T-helper 2 cell (primary cell): Measurements from ENCODE around the gene AP2A1.
A peak's percentile ranks its signal among the peaks of the same experiment; 100 is the strongest.

Experiments
- DNase-seq, 5 experiments: peaks; one replicate each; pipeline versions ENCODE4 v3.0.0 to v3.0.0-alpha.2; 2012 to 2022

Gene AP2A1

GRCh38 chr19:49795615-49796014 is 28.8 kb downstream of the AP2A1 start:
- DNase-seq, result no peak

- no peak for DNase-seq
Measured at GRCh38 chr19:49798574-49798973, 31.8 kb downstream of the AP2A1 start.

DNA sequence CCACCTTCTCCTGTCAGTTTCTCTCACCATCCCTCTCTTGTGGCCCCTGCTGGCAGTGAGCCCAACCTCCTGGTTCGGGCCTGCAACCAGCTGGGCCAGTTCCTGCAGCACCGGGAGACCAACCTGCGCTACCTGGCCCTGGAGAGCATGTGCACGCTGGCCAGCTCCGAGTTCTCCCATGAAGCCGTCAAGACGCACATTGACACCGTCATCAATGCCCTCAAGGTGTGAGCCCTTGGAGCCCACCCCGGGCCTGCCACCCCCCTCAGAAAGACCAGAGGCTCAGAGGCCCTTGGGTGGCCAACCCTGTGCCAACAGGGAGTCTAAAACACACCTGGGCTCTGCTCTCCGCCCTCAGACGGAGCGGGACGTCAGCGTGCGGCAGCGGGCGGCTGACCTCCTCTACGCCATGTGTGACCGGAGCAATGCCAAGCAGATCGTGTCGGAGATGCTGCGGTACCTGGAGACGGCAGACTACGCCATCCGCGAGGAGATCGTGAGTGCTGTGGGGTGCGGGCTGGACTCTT is 32.5 kb downstream of the AP2A1 start:
- DNase-seq, result no peak

DNA sequence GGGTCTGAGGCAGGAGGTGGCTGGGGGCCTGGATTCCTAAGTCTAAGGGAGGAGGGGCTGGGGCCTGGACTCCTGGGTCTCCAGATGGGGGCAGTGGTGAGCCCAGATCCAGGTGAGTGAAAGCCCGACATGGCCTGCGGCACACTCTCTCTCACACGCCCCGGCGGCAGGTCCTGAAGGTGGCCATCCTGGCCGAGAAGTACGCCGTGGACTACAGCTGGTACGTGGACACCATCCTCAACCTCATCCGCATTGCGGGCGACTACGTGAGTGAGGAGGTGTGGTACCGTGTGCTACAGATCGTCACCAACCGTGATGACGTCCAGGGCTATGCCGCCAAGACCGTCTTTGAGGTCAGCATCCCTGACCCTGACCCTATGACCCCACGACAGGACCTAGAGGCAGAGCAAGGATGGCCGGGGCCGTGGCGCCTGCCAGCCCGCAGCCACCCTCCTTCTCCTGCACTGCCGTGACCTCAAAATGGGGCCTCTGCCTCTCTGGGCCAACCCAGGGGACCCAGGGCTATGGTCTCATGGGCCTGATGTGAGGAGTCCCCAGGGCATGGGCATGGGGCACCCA is 33.1 kb downstream of the AP2A1 start:
- no peak for DNase-seq

DNA sequence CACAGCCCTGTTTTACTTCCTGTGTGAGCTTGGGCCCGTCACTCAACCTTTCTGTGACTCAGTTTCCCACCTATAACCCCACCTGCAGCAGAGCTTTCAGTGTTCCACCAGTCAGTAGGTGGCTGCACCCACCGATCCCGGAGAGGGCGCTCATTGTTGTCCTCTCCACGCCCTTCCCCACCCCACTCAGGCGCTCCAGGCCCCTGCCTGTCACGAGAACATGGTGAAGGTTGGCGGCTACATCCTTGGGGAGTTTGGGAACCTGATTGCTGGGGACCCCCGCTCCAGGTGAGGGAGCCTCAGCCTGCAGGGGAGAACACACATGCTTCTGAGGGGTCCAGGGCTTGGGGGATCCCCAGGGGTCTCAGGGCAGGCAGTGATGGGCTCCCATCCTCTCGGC is 34.0 kb downstream of the AP2A1 start:
- no peak for DNase-seq

DNA sequence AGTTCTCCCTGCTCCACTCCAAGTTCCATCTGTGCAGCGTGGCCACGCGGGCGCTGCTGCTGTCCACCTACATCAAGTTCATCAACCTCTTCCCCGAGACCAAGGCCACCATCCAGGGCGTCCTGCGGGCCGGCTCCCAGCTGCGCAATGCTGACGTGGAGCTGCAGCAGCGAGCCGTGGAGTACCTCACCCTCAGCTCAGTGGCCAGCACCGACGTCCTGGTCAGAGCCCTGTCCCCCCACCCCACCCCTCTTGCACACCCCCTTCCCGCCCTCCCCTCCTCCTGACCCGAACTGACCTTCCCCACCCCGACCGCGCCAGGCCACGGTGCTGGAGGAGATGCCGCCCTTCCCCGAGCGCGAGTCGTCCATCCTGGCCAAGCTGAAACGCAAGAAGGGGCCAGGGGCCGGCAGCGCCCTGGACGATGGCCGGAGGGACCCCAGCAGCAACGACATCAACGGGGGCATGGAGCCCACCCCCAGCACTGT is 34.6 kb downstream of the AP2A1 start:
- DNase-seq, result no peak

- DNase-seq, result no peak
Measured at GRCh38 chr19:49801966-49802661, 35.3 kb downstream of the AP2A1 start.

- no peak for DNase-seq
Measured at GRCh38 chr19:49802836-49803528, 36.2 kb downstream of the AP2A1 start.

- DNase-seq, result no peak
Measured at GRCh38 chr19:49803529-49803856, 36.7 kb downstream of the AP2A1 start.

DNA sequence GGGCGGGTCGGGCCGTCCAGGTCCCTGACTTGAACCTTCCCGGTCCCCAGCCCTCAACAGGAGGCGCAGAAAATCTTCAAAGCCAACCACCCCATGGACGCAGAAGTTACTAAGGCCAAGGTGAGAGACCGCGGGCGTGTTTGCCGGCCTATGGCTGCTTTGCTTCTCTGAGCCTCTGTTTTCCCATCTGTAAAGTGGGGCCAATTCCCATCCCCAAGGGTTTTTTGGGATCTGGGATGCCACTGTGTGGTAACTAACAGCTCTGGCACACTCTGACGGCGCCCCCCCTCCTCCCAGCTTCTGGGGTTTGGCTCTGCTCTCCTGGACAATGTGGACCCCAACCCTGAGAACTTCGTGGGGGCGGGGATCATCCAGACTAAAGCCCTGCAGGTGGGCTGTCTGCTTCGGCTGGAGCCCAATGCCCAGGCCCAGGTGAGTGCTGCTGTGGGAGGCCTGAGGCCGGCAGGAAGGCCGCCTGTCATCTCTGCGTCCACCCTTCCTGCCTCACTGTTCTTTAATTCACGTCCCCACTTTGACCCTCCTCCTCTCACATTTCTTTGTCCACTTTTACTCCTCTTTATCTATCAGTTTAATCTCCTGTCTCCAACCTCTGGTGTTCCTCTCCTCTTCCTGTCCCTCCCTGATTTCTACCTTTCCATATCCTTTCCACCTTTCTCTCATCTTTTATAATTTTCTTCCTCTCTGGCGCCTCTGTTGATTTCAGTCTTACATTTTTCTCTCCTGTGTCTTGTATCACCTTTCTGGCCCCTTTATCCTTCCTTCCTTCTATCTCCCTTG is 39.2 kb downstream of the AP2A1 start:
- no peak for DNase-seq

GRCh38 chr19:49806620-49806959 is 39.8 kb downstream of the AP2A1 start:
- DNase-seq, result no peak

- DNase-seq, result no peak
Measured at GRCh38 chr19:49807058-49807903, 40.5 kb downstream of the AP2A1 start.

DNA sequence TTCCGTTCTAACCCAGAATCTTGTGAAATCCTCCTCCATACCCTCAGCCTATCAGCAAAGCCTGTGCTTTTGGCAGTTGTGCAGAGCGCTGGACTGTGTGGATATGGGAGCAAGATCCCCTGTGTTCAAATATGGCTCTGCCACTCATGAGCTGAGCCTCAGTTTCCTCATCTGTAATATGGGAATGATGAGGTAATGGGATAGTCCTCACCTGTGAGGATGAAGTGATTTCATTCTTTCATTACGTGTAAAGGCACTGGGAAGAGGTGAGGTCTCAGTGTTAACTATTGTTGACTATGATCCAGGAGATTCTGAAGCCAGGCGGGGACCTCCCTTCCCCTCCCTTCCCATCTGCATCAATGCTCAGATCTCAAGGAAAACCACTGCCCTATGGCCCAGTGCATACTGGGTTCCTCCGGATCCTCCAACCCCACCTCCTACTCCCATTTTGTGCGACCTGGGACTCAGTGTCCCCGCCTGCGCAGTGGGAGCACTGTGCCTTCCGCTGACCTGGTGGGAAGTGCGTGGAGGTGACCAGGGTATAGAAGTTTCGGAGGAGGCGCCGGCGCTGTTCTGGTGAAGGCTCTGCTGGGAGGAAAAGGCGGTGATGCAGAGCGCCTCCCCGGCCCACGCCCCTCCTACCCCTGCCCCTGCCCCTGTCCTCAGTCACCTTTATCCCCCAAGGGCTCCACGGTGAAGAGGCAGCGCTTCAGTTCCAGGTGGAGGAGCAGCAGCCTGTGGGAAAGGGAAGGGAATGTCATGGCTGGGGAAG is 41.3 kb downstream of the AP2A1 start:
- DNase-seq, result no peak

DNA sequence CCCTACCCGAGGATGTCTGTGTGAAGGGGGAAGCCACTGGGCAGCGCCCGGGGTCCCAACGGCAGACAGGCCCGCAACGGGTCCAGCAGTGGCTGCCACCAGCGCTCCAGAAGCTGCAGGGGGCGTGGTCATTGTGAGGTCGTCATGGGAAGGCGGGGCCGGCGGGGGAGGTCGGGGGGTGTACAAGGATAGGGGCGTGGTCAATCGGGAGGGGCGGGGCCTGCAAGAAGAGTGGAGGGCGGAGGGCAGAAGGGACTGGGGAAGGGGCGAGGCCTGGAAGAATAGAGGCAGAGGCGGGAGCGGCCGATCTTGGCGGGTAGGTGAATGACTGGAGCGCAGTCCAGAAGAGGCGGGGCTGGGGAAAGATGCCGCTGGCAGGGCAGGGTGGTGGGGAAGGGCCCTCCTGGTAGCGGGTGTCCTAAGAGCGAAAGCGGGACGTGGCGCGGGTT is 41.9 kb downstream of the AP2A1 start:
- peak; percentile 65 to 90 (median 84) for DNase-seq

- peak; percentile 24 to 62 (median 32) for DNase-seq
Measured at GRCh38 chr19:49809160-49809940, 42.5 kb downstream of the AP2A1 start.

GRCh38 chr19:49809941-49810389 is 43.2 kb downstream of the AP2A1 start:
- no peak for DNase-seq

DNA sequence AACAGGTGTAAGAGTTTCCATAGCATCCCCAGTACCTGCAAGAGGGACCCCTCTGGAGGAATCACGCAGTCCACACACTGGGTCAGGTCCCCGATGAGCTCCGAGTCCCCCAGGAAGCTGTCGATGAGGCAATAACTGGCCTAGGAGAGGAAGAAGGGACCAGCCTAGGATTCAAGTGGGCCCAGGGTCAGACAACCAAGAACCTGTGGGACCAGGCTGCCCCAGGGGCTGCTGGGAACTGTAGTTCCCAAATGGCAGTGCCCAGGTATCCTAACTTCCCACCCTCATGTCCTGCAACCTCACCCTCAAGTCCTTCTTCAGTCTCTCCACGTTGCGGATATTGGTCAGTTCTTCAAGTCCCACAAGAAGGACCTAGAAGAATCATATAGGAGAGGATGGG is 44.5 kb downstream of the AP2A1 start:
- no peak for DNase-seq

DNA sequence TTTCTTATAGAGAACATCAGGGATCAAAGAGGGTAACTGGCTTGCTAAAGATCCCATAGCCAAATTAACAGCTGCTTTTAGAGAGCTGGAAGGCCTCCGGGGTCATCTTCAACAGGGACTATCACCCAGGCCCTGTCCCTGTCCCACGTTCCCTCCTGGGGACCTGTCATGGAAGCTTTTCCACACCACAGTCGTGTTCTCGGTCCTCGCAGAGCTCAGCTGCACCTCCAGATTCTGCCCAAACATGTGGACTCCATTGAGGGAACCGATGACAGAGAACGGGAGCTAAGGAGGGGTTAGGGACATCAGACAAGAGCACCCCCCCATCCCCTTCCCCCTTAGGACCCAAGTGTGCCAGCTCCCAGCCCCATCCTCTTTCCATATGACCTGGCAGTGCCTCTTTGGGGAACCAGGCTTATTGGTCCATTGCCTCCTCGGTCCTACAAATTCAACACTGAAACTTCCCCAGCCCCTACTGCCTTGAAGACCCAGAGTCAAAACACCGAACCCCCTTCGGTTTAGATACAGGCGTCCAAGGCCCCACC is 45.7 kb downstream of the AP2A1 start:
- DNase-seq, result no peak

GRCh38 chr19:49812997-49813861 is 46.4 kb downstream of the AP2A1 start, which contains the start of gene FUZ:
Gene FUZ (minus strand): TSS chr19:49813292. CDS start chr19:49813106, 186 bp downstream.
- DNase-seq, result peak; percentile 73 to 97 (median 91)
